Endothelial cell of umbilical vein (primary cell): ENCODE results near the gene KLF13.

Experiments used
- CTCF ChIP-seq, 2 donors: IDR thresholded peaks; 1 replicate in 1 of 2; 2 replicates in 1 of 2; pipeline ENCODE4 v1.5.1; 2011; ENCODE audit warnings: low read length in 2 of 2, mild to moderate bottlenecking in 2 of 2, moderate library complexity in 2 of 2, control low read depth in 1 of 2, inconsistent platforms in 1 of 2, low read depth in 1 of 2; ENCODE audit not compliant: insufficient read depth in 1 of 2; ENCODE audit errors: extremely low read depth in 1 of 2
- EZH2 ChIP-seq: IDR thresholded peaks from 2 replicates; pipeline ENCODE4 v1.6.1; 2012; ENCODE audit warnings: borderline replicate concordance, low read depth, mild to moderate bottlenecking, moderate library complexity, low read length, inconsistent platforms; ENCODE audit not compliant: severe bottlenecking
- FOS ChIP-seq: IDR thresholded peaks from 2 replicates; pipeline ENCODE4 v1.6.1; 2011; ENCODE audit warnings: mild to moderate bottlenecking, low read length, moderate library complexity, borderline replicate concordance; ENCODE audit not compliant: insufficient read depth
- GATA2 ChIP-seq: IDR thresholded peaks from 2 replicates; pipeline ENCODE4 v1.7.0; 2011; ENCODE audit warnings: low read depth, mild to moderate bottlenecking, moderate library complexity, mixed read lengths, low read length; ENCODE audit not compliant: insufficient read length, insufficient read depth
- MAX ChIP-seq: IDR thresholded peaks from 2 replicates; pipeline ENCODE4 v1.6.1; 2011; ENCODE audit not compliant: insufficient read depth, insufficient read length
- MYC ChIP-seq: IDR thresholded peaks from one replicate; pipeline ENCODE4 v1.6.1; 2011; ENCODE audit warnings: mild to moderate bottlenecking, low read depth, low read length
- POLR2A ChIP-seq: IDR thresholded peaks from 2 replicates; pipeline ENCODE4 v1.6.1; 2012; ENCODE audit warnings: low read depth, mild to moderate bottlenecking, control low read depth, low read length
- POLR2AphosphoS5 ChIP-seq: IDR thresholded peaks from 2 replicates; pipeline ENCODE4 v1.6.1; 2012; ENCODE audit warnings: low read depth, mild to moderate bottlenecking, control low read depth, low read length, moderate library complexity; ENCODE audit not compliant: insufficient read depth

GRCh38 chr15:31378363-31378903, 51.8 kb downstream of the KLF13 start:
- no peak for TF ChIP-seq POLR2AphosphoS5
- no peak for TF ChIP-seq CTCF (IDR thresholded peaks at IDR 0.05; ENCODE audit: extremely low read depth in 1 of 2, insufficient read depth in 1 of 2, low read depth in 1 of 2, low read length in 2 of 2)
- TF ChIP-seq MYC: no peak
- TF ChIP-seq POLR2A: no peak
- no peak for TF ChIP-seq EZH2
- TF ChIP-seq GATA2: no peak
- no peak for TF ChIP-seq MAX
- no peak for TF ChIP-seq FOS
